NCI-H2171 (cell line): ENCODE measurements around the gene MPV17L2.
A peak's percentile ranks its signal among the peaks of the same experiment; 100 is the strongest.
"Not testable (repeated sequence)": the region's sequence is repeated elsewhere in the genome, so short reads cannot be mapped to it uniquely, and the experiment has no call there.

ENCODE experiments used
- DNase-seq: peaks from one replicate; lab custom pipeline; 2025; lab: John Stamatoyannopoulos, UW

Gene MPV17L2

DNA sequence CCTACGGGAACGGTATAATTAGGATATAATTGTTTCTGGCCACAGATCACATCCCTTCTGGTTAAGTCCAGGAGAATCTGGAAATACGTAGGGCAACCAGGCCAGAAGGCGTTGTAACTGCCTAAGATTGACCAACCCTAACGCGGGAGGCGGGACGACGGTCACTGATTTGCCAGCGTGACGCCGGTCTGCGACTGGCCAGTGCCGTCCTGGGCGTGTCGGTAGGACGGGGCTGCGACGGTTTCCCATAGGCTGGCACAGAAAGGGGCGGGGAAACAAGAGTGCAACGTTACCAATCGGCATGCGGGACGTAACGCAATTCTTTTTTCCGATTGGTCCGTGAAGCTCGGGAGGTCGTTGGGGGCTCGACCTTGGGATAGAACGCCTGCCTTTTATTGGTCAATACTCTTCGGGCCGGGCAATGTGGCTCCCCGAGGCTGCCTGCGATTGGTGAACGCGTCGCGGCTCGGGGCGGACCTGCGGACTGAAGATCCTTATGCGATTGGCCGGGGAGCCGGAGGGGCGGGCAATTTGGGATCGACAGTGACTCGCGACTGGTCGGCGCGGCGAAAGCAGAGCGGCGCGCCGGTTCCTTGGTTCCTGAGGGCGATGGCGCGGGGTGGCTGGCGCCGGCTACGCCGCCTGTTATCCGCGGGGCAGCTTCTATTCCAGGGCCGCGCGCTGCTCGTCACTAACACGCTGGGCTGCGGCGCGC lies at the start of gene MPV17L2:
MPV17L2 (plus strand) TSS at position 546 of the 715 bp plus-strand sequence; CDS start at position 610, 64 bp downstream.
- DNase-seq: peak; percentile 99

- DNase-seq: no peak
These were observed 49.1 kb upstream of the MPV17L2 start for GRCh38 chr19:18143902-18144301.

- no peak for DNase-seq
These were observed 48.7 kb upstream of the MPV17L2 start for GRCh38 chr19:18144361-18144760.

GRCh38 chr19:18144906-18145305 lies 48.1 kb upstream of the MPV17L2 start:
- no peak for DNase-seq

DNA sequence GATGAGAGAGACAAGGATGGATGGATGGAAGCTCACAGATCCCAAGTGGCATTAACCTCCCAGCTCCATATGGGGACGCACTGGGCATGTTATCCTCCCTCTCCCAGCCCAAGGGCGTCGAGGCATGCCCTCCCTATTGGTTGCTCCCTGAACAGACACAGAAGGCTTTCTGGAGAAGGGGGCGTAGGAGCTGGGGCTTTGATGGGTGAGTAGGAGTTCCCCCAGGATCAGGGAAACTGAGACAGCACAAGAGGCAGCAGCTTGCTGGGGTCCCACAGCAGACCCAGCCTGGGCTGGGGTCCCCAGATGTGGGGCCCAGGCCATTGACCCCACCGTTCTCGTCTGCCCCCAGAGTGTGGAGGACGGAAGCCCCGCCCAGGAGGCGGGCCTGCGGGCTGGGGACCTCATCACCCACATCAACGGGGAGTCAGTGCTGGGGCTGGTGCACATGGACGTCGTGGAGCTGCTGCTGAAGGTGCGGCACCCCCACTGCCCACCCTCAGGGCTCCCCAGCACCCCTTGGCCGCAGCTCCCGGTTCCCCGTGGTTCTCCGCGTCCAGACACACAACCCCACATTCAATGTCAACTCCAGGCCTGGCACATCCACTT lies 47.5 kb upstream of the MPV17L2 start:
- no peak for DNase-seq

DNA sequence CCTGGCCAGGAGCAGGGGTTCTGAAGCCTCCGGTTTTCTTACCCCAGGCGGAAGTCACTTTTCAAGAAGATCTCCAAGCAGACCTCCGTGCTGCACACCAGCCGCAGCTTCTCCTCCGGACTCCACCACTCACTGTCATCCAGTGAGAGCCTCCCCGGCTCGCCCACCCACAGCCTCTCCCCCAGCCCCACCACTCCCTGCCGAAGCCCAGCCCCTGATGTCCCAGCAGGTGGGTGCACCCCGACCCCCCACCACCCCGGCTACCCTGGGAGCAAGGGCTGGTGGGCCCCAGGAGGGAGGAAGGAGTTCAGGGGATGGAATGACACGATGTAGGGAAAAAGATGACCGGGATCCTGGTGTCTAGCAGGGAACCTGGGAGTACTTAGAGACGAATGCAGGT lies 45.6 kb upstream of the MPV17L2 start:
- no peak for DNase-seq

GRCh38 chr19:18149596-18149975 lies 43.4 kb upstream of the MPV17L2 start:
- DNase-seq: no peak

DNA sequence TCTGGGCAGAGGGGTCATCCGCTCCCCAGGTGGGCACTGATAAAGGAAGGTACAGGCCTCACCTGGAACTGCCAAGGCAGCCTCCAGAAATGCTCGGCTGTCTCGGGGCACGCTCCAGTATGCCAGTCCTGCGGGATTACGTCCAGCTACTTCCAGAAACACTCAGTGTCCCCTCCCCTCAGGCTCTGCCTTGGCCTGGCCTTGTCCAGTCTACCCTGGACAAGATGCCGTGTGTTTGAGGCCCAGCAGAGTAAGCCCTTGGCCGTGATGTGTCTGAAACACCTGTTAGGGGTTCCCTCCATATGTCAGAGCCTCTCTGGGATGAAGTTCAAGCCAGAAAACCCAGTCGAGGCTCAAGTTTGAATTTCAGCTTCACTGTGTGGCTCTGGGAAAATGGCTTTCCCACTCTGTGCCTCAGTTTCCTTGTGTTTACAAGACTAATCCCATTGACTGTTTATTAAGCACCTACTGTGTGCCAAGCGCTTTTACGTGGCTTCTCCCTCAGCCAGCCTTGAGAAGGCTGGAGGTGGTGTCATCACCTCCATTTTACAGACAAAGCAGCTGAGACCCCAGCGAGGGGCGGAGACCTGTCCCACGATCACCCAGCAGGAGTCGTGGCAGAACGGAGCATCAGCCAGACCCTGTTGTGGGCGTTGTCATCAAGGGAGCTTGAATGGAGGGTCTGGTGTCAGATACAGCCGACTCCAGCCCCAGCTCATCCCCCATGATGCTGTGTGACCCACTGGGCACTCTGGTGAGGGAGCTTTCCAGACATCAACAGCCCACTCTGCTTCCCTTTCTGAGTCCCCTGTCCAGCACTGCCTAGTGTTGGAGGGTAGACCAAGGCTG lies 42.0 kb upstream of the MPV17L2 start:
- DNase-seq: no peak

DNA sequence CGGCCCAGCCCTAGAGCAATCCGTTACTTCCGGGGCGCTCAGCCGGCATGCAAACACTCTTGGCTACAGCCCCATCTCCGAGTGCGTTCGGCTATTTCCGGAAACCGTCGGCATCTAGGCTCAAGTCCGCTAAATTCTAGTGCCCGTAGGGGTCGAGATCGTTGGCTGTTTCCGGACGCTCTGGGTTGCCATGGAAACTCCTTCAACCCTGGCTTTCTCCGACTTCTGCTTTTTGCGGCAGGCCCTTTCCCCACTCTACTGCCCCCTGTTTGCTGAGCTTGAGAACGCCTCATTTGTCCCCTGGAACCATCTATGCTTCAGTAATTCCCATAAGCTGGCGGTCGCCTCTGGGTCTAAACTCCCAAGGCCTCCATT lies 40.6 kb upstream of the MPV17L2 start:
- peak; percentile 81 for DNase-seq

- DNase-seq: peak; percentile 99
These were observed 40.0 kb upstream of the MPV17L2 start, which contains the start of gene PIK3R2 for GRCh38 chr19:18152817-18153555. Gene PIK3R2 (plus strand): TSS chr19:18153163. CDS start chr19:18155880, 2,717 bp downstream.

DNA sequence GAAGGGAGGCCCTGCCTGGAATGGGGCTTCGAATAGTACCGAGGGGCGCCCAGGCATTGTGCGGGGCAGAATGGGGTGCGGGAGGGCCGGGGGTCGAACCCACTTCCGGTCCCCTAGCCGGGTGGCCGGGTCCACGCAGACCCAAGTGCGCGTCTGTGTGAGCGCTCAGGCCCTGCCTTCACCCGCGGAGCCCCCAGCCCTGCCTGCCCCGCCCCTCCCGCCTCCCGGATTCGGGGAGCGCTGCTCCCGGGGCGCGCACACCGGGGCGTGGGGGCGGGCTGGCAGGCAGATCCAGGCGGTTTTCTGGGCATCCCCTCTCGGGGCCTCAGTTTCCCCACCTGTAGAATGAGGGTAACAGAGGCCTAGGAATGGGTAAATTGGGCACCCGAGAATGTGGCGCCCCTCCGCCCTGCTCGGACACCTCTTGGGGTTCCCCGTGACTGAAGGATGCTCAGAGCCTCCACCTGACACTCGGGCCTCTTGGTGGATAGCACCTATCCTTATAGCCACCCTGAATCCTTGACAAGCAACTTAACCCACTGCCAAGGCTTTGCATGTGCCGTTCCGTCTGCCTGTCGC lies 39.4 kb upstream of the MPV17L2 start:
- no peak for DNase-seq

DNA sequence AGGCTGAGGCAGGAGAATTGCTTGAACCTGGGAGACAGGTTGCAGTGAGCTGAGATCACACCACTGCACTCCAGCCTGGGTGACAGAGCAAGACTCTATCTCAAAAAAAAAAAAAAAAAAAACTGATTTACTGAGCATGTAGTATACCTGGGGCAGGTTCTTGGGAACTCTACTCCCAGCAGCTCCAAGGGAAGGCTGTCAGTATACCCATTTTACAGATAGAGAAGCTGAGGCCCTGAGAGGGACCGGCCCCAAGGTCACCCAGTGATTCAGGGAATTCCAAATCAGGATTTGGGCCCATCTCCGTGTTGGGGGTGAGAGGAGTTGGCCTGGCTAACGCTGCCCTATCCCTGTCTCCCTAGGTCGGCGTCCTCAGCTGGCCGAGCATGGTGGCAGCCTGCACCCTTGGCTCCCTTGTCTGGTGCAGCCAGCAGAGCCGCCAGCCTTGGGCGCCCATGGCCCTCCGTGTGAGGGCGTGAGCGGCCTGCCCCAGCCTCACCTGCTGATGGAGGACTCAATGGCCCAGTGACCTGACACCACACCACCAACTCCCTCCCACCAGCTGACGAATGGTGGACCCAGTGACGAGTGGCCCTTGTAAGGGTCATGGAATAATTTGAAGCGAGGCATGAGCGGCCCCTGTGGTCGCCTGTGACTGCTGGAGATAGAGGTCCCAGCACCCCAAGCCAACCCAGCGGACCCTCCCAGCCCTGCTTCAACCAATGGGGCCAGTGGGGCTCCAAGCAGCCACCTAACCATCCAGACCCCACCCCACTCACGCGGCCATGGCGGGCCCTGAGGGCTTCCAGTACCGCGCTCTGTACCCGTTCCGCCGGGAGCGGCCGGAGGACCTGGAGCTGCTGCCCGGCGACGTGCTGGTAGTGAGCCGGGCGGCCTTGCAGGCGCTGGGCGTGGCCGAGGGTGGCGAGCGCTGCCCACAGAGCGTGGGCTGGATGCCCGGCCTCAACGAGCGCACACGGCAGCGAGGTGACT lies 37.6 kb upstream of the MPV17L2 start:
- DNase-seq: no peak

- no peak for DNase-seq
These were observed 36.8 kb upstream of the MPV17L2 start for GRCh38 chr19:18156268-18156667.

DNA sequence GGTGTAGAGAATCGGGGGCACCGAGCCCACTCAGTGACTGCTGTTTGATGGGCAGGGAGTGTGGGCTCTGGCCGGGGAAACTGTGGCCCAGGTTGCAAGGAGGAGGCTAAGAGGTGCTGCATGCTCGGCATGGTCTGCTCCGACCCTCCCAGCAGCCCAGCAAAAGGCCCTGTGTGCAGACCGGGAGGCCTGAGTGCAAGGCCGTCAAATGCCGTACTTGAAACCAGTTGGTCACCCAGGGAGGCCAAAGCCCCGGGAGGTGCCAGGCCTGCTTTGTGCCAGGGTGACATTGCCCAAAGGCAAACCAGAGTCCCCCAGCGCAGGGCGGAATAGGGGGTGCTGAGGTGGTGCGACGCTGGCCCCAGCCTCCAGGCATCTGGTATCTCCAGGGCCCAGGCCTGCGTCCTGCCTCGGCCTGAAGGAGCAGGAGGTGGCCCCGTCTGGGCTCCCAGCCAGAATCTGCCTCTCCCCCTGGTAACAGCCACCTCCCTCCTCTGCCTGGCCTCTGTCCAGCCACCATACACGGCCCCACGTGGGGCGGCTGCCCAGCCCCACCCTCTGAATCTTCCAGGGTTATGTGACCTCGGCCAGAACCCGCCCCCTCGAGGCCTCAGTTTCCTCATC lies 36.1 kb upstream of the MPV17L2 start:
- peak; percentile 90 for DNase-seq

GRCh38 chr19:18157465-18158063 lies 35.5 kb upstream of the MPV17L2 start:
- peak; percentile 94 for DNase-seq

DNA sequence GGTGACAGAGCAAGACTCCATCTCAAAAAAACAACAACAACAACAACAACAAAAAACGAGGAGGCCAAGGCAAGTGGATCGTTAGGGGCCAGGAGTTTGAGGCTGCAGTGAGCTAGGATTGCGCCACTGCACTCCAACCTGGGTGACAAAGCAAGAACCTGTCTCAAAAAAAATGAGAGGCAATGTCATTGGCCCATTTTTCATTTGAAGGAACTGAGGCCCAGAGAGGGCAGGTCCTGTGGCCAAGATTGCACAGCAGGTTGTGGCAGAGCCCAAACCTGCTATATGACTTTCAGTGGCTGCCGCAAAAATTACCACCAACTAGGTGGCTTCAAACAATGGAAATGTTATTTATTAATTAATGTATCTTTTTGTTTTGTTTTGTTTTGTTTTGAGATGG lies 34.6 kb upstream of the MPV17L2 start:
- DNase-seq: no peak

DNA sequence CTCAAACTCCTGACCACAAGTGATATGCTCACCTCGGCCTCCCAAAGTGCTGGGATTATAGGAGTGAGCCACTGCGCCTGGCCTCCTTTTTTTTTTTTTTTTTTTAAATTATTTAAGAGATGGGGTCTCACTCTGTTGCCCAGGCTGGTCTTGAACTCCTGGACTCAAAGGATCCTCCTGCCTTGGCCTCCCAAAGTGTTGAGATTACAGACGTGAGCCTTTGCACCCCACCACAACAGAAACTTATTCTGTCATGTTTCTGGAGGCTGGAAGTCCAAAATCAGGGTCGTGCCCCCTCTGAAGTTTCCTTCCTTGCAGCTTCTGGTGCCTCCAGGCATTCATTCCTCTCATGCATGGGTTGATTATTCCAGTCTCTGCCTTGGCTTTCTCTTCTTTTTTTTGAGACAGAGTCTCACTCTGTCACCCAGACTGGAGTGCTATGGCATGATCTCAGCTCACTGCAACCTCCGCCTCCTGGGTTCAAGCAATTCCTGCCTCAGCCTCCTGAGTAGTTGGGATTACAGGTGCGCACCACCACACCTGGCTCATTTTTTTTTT lies 33.9 kb upstream of the MPV17L2 start:
- DNase-seq: not testable (repeated sequence)

- DNase-seq: no peak
These were observed 33.2 kb upstream of the MPV17L2 start for GRCh38 chr19:18159810-18160209.

GRCh38 chr19:18160493-18160970 lies 32.5 kb upstream of the MPV17L2 start:
- DNase-seq: no peak
